OCI-LY1 (cell line): Measurements from ENCODE around the gene KRT2.

ENCODE experiments used
- EZH2 ChIP-seq: fragments of 200-600 bp; sonication (generic), shearing (Covaris generic); IDR thresholded peaks from 2 replicates; pipeline ENCODE4 v1.8.0; 2017; ENCODE audit warnings: borderline replicate concordance, mixed run types, mild to moderate bottlenecking, antibody characterized with exemption, low read length, moderate library complexity, mixed read lengths
- TF ChIP-seq, protein P1 (sequence below): fragments of 200-600 bp; sonication (generic), shearing (Covaris generic); IDR thresholded peaks from 2 replicates; pipeline ENCODE4 v1.5.1; 2017; ENCODE audit warnings: mild to moderate bottlenecking, antibody characterized with exemption, low read length, moderate library complexity, mixed read lengths

DNA sequence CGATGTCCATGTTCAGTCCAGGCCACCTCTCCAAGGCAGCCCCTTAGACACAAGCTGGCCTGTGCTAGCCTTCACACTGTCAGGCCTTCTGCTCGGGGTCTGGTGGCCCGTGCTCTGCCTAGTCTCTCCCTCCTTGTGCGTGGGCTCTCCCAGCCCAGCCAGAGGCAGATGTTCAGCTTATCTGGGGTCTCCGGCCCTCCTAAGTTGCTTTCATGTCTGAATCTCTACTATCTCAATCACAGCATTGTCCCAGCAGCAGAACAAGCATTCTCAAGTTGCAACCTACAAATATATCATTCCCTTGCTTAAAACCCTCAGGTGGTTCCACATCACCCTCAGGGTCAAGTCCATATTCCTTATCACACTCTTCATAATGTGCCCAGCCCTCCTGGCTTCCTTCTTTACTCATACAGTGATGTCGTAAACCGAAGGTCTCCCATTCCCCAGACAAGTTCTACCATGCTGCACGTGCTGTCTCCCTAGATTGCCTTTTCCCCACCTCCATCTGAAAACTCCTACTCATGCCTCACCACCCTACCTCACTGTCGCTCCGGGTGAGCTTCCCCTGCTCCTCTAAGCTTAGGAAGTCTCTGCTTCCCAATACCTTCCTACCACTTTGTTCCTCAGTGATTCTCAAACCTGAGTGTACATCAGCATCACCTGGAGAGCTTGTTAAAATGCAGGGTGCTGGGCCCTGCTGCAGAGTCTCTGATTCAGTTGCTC is 35.2 kb downstream of the KRT2 start:
- TF ChIP-seq EZH2 = no peak
- TF ChIP-seq, protein P1, sequence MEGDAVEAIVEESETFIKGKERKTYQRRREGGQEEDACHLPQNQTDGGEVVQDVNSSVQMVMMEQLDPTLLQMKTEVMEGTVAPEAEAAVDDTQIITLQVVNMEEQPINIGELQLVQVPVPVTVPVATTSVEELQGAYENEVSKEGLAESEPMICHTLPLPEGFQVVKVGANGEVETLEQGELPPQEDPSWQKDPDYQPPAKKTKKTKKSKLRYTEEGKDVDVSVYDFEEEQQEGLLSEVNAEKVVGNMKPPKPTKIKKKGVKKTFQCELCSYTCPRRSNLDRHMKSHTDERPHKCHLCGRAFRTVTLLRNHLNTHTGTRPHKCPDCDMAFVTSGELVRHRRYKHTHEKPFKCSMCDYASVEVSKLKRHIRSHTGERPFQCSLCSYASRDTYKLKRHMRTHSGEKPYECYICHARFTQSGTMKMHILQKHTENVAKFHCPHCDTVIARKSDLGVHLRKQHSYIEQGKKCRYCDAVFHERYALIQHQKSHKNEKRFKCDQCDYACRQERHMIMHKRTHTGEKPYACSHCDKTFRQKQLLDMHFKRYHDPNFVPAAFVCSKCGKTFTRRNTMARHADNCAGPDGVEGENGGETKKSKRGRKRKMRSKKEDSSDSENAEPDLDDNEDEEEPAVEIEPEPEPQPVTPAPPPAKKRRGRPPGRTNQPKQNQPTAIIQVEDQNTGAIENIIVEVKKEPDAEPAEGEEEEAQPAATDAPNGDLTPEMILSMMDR = no peak
